H1 (cell line): ENCODE measurements around the gene BLCAP. TPM values are rescaled to one million over a fixed set of nuclear protein-coding genes. Genes with fewer than 3 reads are reported as not detected.

Experiments used
- CTCF ChIA-PET: fragments of 300-600 bp; sonication (Branson Sonifier 250); formaldehyde crosslinking; loops from one replicate; lab custom pipeline; 2021; ENCODE audit not compliant: partially characterized antibody; lab: Charles Lee
- POLR2A ChIA-PET: fragments of 300-600 bp; sonication (Branson Sonifier 250); formaldehyde crosslinking; loops from one replicate; lab custom pipeline; 2021; ENCODE audit warnings: inconsistent platforms; ENCODE audit not compliant: partially characterized antibody; lab: Charles Lee
- DNase-seq, 2 experiments: peaks; one replicate each; pipeline versions ENCODE4 v3.0.0 to v3.0.0-alpha.2; 2010 to 2022; ENCODE audit warnings: low spot score in 2 of 2, low read depth in 1 of 2, mixed read lengths in 1 of 2
- FAIRE-seq: peaks from 2 replicates; lab custom pipeline; 2011; peaks lifted over from hg19 to GRCh38; lab: Jason Lieb, UNC
- H2AFZ ChIP-seq: 2 replicates; pipeline ENCODE4 v1.8.1; 2012; ENCODE audit warnings: low read length, inconsistent platforms
- H2AK5ac ChIP-seq: 2 replicates; pipeline ENCODE4 v1.6.1; 2013; ENCODE audit warnings: low read depth, low read length
- H2BK120ac ChIP-seq: replicated peaks from 2 replicates; pipeline ENCODE3; 2013; ENCODE audit warnings: low read depth, low read length, inconsistent platforms
- H2BK12ac ChIP-seq: 2 replicates; pipeline ENCODE4 v1.6.1; 2013; ENCODE audit warnings: low read depth, low read length
- H2BK15ac ChIP-seq: 2 replicates; pipeline ENCODE4 v1.6.1; 2013; ENCODE audit warnings: low read length
- H2BK20ac ChIP-seq: 2 replicates; pipeline ENCODE4 v1.6.1; 2013; ENCODE audit warnings: low read length
- H2BK5ac ChIP-seq: 2 replicates; pipeline ENCODE4 v1.6.1; 2013; ENCODE audit warnings: low read depth, low read length
- H3K14ac ChIP-seq: 2 replicates; pipeline ENCODE4 v1.6.1; 2013; ENCODE audit warnings: inconsistent platforms; ENCODE audit not compliant: insufficient read length
- H3K18ac ChIP-seq: 2 replicates; pipeline ENCODE4 v1.6.1; 2013; ENCODE audit warnings: low read length; ENCODE audit errors: extremely low read depth
- H3K23ac ChIP-seq: 2 replicates; pipeline ENCODE4 v1.6.1; 2013; ENCODE audit warnings: inconsistent platforms; ENCODE audit not compliant: insufficient read length
- H3K23me2 ChIP-seq: 2 replicates; pipeline ENCODE4 v1.6.1; 2013; ENCODE audit warnings: low read depth, low read length
- H3K27ac ChIP-seq: 2 replicates; pipeline ENCODE4 v1.6.1; 2011; ENCODE audit warnings: low read depth, low read length, inconsistent platforms
- H3K27me3 ChIP-seq, 4 experiments: replicated peaks in 1 of 4; 1 replicate in 1 of 4; 2 replicates in 3 of 4; pipeline versions ENCODE4 v1.6.1 to v1.8.1; 2011 to 2013; ENCODE audit warnings: low read length in 3 of 4, mild to moderate bottlenecking in 3 of 4, inconsistent platforms in 2 of 4, mixed read lengths in 2 of 4, moderate library complexity in 1 of 4; ENCODE audit not compliant: control insufficient read depth in 3 of 4, insufficient read depth in 3 of 4; ENCODE audit errors: extremely low read depth in 1 of 4
- H3K36me3 ChIP-seq, 4 experiments: 2 replicates each; pipeline versions ENCODE4 v1.6.1 to v1.8.1; 2011 to 2013; ENCODE audit warnings: mild to moderate bottlenecking in 4 of 4, low read length in 3 of 4, moderate library complexity in 2 of 4, control low read depth in 1 of 4, inconsistent platforms in 1 of 4; ENCODE audit not compliant: insufficient read depth in 4 of 4, control insufficient read depth in 2 of 4
- H3K4ac ChIP-seq: replicated peaks from 2 replicates; pipeline ENCODE3; 2013; ENCODE audit warnings: low read length, low read depth, mixed read lengths, inconsistent platforms; ENCODE audit not compliant: insufficient read length
- H3K4me1 ChIP-seq, 4 experiments: replicated peaks in 1 of 4; 1 replicate in 1 of 4; 2 replicates in 3 of 4; pipeline versions ENCODE4 v1.6.1 to v1.8.1; 2011 to 2013; ENCODE audit warnings: low read length in 3 of 4, inconsistent platforms in 2 of 4, mixed read lengths in 1 of 4; ENCODE audit not compliant: insufficient read depth in 4 of 4, control insufficient read depth in 3 of 4
- H3K4me2 ChIP-seq, 2 experiments: 2 replicates each; pipeline versions ENCODE4 v1.6.1 to v1.8.1; 2011 to 2013; ENCODE audit warnings: low read depth in 2 of 2, low read length in 2 of 2, control low read depth in 1 of 2, inconsistent platforms in 1 of 2, mild to moderate bottlenecking in 1 of 2; ENCODE audit not compliant: insufficient read depth in 1 of 2
- H3K4me3 ChIP-seq, 4 experiments: fragments of 200-600, 300-600 bp in 1 of 4; sonication (generic), shearing (Covaris generic), sonication (Bioruptor Twin) in 1 of 4; 2 replicates each; pipeline versions ENCODE4 v1.5.1 to v1.8.1; 2011 to 2016; ENCODE audit warnings: low read length in 4 of 4, low read depth in 3 of 4, control low read depth in 2 of 4, inconsistent platforms in 2 of 4, mild to moderate bottlenecking in 2 of 4, mixed read lengths in 1 of 4, moderate library complexity in 1 of 4; ENCODE audit not compliant: insufficient read depth in 2 of 4; ENCODE audit errors: extremely low read depth in 1 of 4
- H3K56ac ChIP-seq: replicated peaks from 2 replicates; pipeline ENCODE3; 2013; ENCODE audit warnings: low read depth, mild to moderate bottlenecking, mixed read lengths, low read length, inconsistent platforms; ENCODE audit not compliant: insufficient read length
- H3K79me1 ChIP-seq: 2 replicates; pipeline ENCODE4 v1.6.1; 2013; ENCODE audit warnings: low read depth, low read length, control low read depth
- H3K79me2 ChIP-seq, 2 experiments: 2 replicates each; pipeline versions ENCODE4 v1.6.1 to v1.8.1; 2012 to 2013; ENCODE audit warnings: low read length in 2 of 2, mild to moderate bottlenecking in 2 of 2, inconsistent platforms in 1 of 2; ENCODE audit not compliant: insufficient read depth in 2 of 2, control insufficient read depth in 1 of 2
- H3K9ac ChIP-seq, 4 experiments: replicated peaks in 1 of 4; 1 replicate in 1 of 4; 2 replicates in 3 of 4; pipeline versions ENCODE4 v1.6.1 to v1.8.1; 2011 to 2013; ENCODE audit warnings: low read depth in 3 of 4, low read length in 3 of 4, control low read depth in 2 of 4, mild to moderate bottlenecking in 2 of 4, moderate library complexity in 2 of 4, inconsistent platforms in 1 of 4; ENCODE audit errors: extremely low read depth in 1 of 4
- H3K9me3 ChIP-seq, 2 experiments: 2 replicates each; pipeline versions ENCODE4 v1.6.1 to v1.8.1; 2012 to 2013; ENCODE audit warnings: mild to moderate bottlenecking in 2 of 2, moderate library complexity in 2 of 2, control low read depth in 1 of 2, inconsistent platforms in 1 of 2, low read depth in 1 of 2, low read length in 1 of 2, mixed read lengths in 1 of 2; ENCODE audit not compliant: insufficient read depth in 2 of 2
- H4K20me1 ChIP-seq, 2 experiments: replicated peaks in 1 of 2; 2 replicates each; pipeline versions ENCODE3 to v1.8.1; 2011 to 2013; ENCODE audit warnings: inconsistent platforms in 2 of 2, low read length in 2 of 2, mild to moderate bottlenecking in 1 of 2; ENCODE audit not compliant: insufficient read depth in 2 of 2, control insufficient read depth in 1 of 2
- H4K5ac ChIP-seq: 2 replicates; pipeline ENCODE4 v1.6.1; 2013; ENCODE audit warnings: low read length, low read depth, mixed read lengths, inconsistent platforms; ENCODE audit not compliant: insufficient read length
- H4K8ac ChIP-seq: 2 replicates; pipeline ENCODE4 v1.8.0; 2013; ENCODE audit warnings: mild to moderate bottlenecking, moderate library complexity, low read length, inconsistent platforms; ENCODE audit not compliant: insufficient read depth; ENCODE audit errors: extremely low read depth
- H4K91ac ChIP-seq: replicated peaks from 2 replicates; pipeline ENCODE3; 2013; ENCODE audit warnings: low read length, mixed read lengths, inconsistent platforms; ENCODE audit not compliant: insufficient read length
- BCL11A ChIP-seq, 2 experiments: IDR thresholded peaks; one replicate each; pipeline ENCODE4 v1.6.1; 2011; ENCODE audit warnings: low read depth in 2 of 2, low read length in 2 of 2, mild to moderate bottlenecking in 2 of 2
- KDM1A ChIP-seq: fragments of 200-600, 300-600 bp; sonication (generic); IDR thresholded peaks from 2 replicates; pipeline ENCODE4 v1.7.1; 2016; ENCODE audit warnings: mild to moderate bottlenecking, low read length, borderline replicate concordance
- KDM5A ChIP-seq: fragments of 200-600 bp; IDR thresholded peaks from 2 replicates; pipeline ENCODE4 v1.7.1; 2012; ENCODE audit warnings: mild to moderate bottlenecking, low read length, inconsistent platforms, mixed read lengths
- MAFK ChIP-seq: IDR thresholded peaks from 2 replicates; pipeline ENCODE4 v1.6.1; 2012; ENCODE audit warnings: low read depth, mild to moderate bottlenecking, improper control_type of control experiment, low read length
- POLR2AphosphoS5 ChIP-seq: IDR thresholded peaks from 2 replicates; pipeline ENCODE4 v1.6.1; 2011; ENCODE audit warnings: low read depth, low read length
- SP1 ChIP-seq: IDR thresholded peaks from 2 replicates; pipeline ENCODE4 v1.6.1; 2011; ENCODE audit warnings: low read depth, low read length
- TEAD4 ChIP-seq: IDR thresholded peaks from 2 replicates; pipeline ENCODE4 v1.6.1; 2012; ENCODE audit warnings: low read depth, low read length, inconsistent platforms, mixed read lengths
- YY1 ChIP-seq: IDR thresholded peaks from 2 replicates; pipeline ENCODE4 v1.6.1; 2011; ENCODE audit warnings: low read depth, mild to moderate bottlenecking, low read length
- WGBS, 2 experiments: shearing (Covaris generic) in 1 of 2; methylation state at CpG; one replicate each; pipeline versions ENCODE4 v1.1.6 to v1.1.7; 2013 to 2015; ENCODE audit warnings: low lambda C conversion rate in 2 of 2, mixed read lengths in 2 of 2, inconsistent platforms in 1 of 2, low coverage in 1 of 2, missing lambda C conversion rate in 1 of 2; ENCODE audit not compliant: insufficient replicate concordance in 2 of 2, insufficient coverage in 1 of 2, insufficient read length in 1 of 2; ENCODE audit errors: extremely low coverage in 1 of 2, missing lambda C conversion rate in 1 of 2; 5-methylcytosine and 5-hydroxymethylcytosine counted together
- polyA plus RNA-seq, 7 experiments: library from polyadenylated mRNA; depleted of rRNA in 3 of 7; stranded (reverse) in 5 of 7; unstranded in 2 of 7; fragments of >200 nt in 5 of 7; fragments of 200-250 nt in 2 of 7; gene quantifications; 1 replicate in 5 of 7; 2 replicates in 1 of 7; 4 replicates in 1 of 7; pipeline versions ENCODE4 v1.2.1 to v1.2.3, GENCODE V29; 2011 to 2013; ENCODE audit warnings: missing spikeins in 2 of 7, mixed read lengths in 2 of 7
- total RNA-seq: library from RNA; stranded (reverse); fragmentation: NEBNext Ultra II Directional; extraction: Animal tissue kit (Norgen Biotek cat#: 25700); gene quantifications from 2 replicates; pipeline ENCODE4 v1.2.1, GENCODE V29; 2021
- TF ChIP-seq, protein P1 (sequence below): IDR thresholded peaks from 2 replicates; pipeline ENCODE4 v1.6.1; 2012; ENCODE audit warnings: inconsistent platforms

BLCAP gene
- total and polyA plus RNA-seq, 2 of the 8 experiments (the other 6 are each of a cell fraction or from before 2014, with no cell fraction given), result 60.3 to 72.2 TPM

DNA sequence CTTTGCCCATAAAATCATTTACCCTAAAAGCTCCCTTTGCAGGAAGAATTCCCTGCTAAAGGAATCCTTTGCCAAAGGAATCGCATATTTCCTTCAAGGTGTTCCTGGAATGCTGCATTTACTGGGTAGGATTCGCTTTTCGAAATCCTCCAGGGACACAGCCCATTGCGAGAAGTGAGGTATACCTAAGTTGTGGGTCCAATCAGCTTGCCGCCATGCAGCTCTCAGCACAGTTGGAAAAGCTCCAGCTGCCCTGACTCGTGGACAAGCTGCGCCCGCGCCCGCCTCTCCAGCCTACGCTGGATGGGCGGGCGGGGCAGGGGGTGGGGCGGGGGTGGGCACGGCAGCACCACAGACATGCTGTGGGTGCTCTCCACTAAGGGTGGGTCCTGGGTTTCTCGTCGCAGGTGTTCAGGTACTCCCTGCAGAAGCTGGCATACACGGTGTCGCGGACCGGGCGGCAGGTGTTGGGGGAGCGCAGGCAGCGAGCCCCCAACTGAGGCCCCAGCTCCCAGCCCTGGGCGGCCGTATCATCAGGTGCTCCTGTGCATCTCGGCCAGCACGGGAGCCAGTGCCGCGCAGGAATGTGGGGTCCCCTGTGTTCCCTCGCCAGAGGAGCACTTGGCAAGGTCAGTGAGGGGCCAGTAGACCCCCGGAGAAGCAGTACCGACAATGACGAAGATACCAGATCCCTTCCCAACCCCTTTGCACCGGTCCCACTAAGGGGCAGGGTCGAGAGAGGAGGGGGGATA lies 5.2 kb downstream of the BLCAP start:
- H3K27me3 ChIP-seq, result no peaks in the 10 kb centered on the region; a peak in 1 of 7 replicates
- H3K9me3 ChIP-seq, result peaks cover 0 to 5% of the 10 kb centered on the region in 2 experiments; a peak in 1 of 4 replicates
- H3K23me2 ChIP-seq, result peaks cover 6% of the 10 kb centered on the region; the same call in 1 of the 2 replicates
- POLR2A ChIA-PET, result interaction anchor here (0.6 to 3.9 kb wide), 9 partner anchors 8 to 912 kb away, joined by 3 to 20 read pairs (median 7); no protein-coding TSS in a partner anchor
- no peak overlapping the region for H3K4ac ChIP-seq
- no peak overlapping the region for H3K9ac ChIP-seq
- H2AFZ ChIP-seq, result no peak overlapping the region
- no peak for TF ChIP-seq KDM5A
- no peak for TF ChIP-seq MAFK
- no peak for TF ChIP-seq KDM1A
- TF ChIP-seq SP1, result 0 out of 2 replicates have a peak, but pooled peaks have one; percentile 20
- 0 out of 2 replicates have a peak, but pooled peaks have one; percentile 6 for TF ChIP-seq POLR2AphosphoS5
- TF ChIP-seq, protein P1, sequence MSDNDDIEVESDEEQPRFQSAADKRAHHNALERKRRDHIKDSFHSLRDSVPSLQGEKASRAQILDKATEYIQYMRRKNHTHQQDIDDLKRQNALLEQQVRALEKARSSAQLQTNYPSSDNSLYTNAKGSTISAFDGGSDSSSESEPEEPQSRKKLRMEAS, result 0 out of 2 replicates have a peak, but pooled peaks have one; percentile 4
- no peak for TF ChIP-seq BCL11A (IDR thresholded peaks at IDR 0.05; ENCODE audit: low read depth in 2 of 2, low read length in 2 of 2)
- 0 out of 2 replicates have a peak, but pooled peaks have one; percentile 12 for TF ChIP-seq YY1
- TF ChIP-seq TEAD4, result peak; percentile 62
- TF ChIP-seq, all 59 proteins: peak for 5
- Histone ChIP-seq H3K14ac (no peak overlapping the region), H2AK5ac (no peak overlapping the region), H3K56ac (no peak overlapping the region), H3K23ac (no peak overlapping the region), H2BK15ac (no peak overlapping the region), H3K4me1 (peaks cover 15 to 48% (median 33%) of the 10 kb centered on the region in 4 experiments), H2BK12ac (no peak overlapping the region), H2BK120ac (no peak overlapping the region), H3K27ac (no peak overlapping the region), H3K18ac (no peak overlapping the region), H2BK20ac (no peak overlapping the region), H3K4me3 (peak overlapping the region; percentile 23 to 66 (median 56); a peak in 5 of 8 replicates), H4K20me1 (peaks cover 15 to 44% of the 10 kb centered on the region in 2 experiments), H3K36me3 (peaks cover 0 to 10% (median 6%) of the 10 kb centered on the region in 4 experiments; a peak in 5 of 8 replicates), H3K79me2 (peaks cover 16 to 94% of the 10 kb centered on the region in 2 experiments), H4K8ac (no peak overlapping the region; the same call in 1 of the 2 replicates), H2BK5ac (no peak overlapping the region), H4K91ac (no peak overlapping the region), H3K4me2 (peak overlapping the region; percentile 75 to 87), H4K5ac (no peak overlapping the region), H3K79me1 (peaks cover 37% of the 10 kb centered on the region)
- CTCF ChIA-PET, result interaction anchor here (1.6 to 2.3 kb wide), 2 partner anchors 126 to 130 kb away, joined by 6 to 9 read pairs; no protein-coding TSS in a partner anchor
- DNase-seq, result peak in 1 of 2 experiments; percentile 57
- peak; percentile 62 for FAIRE-seq
- 49% methylated on average over 18 of the region's 36 CpGs; no CpG with 5 or more reads in 1 of the 2 experiments for WGBS, 2 experiments
